ENCODE data around the gene SUGCT.

SUGCT gene

DNA sequence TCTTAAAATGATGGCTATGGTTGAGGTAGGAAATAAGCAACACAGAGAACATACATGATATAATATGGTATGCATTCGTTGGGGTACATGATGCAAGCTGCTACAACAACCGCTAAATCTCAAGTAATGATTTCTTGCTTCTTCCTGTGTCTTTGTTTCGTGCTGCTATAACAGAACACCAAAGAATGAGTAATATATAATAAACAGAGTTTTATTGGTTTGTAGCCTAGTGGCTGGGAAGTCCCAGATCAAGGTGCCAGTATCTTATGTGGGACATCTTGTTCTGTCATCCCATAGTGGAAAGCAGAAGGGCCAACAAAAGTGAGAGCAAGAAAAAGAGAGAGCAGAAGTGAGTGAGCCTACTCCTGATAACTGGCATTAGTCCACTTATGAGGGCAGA lies 689.7 kb downstream of the SUGCT start:
- Histone ChIP-seq H3K9ac (ENCODE audit: low read length) (no peak overlapping the region), H3K4me3 (ENCODE audit: low read length) (no peak overlapping the region), H3K27me3 (replicated peaks; ENCODE audit: insufficient read depth, low read length) (no peaks in the 10 kb centered on the region), H3K4me2 (ENCODE audit: low read depth, low read length) (no peak overlapping the region), H3K79me2 (ENCODE audit: low read length) (no peaks in the 10 kb centered on the region), H3K27ac (ENCODE audit: low read length) (no peak overlapping the region), H2AFZ (ENCODE audit: low read length) (no peak overlapping the region), H3F3A (ENCODE audit: insufficient read depth, low read length) (no peaks in the 10 kb centered on the region), H3K4me1 (ENCODE audit: low read length) (no peaks in the 10 kb centered on the region), H3K36me3 (replicated peaks; ENCODE audit: insufficient read depth, low read length) (no peaks in the 10 kb centered on the region), H3K9me3 (replicated peaks; ENCODE audit: insufficient read depth, low read length) (no peaks in the 10 kb centered on the region), H3K9me2 (replicated peaks; ENCODE audit: insufficient read depth, low read length) (no peaks in the 10 kb centered on the region), H4K20me1 (ENCODE audit: insufficient read depth, low read length) (no peaks in the 10 kb centered on the region)
- DNase-seq: no peak
- TF ChIP-seq EZH2phosphoT487 (IDR thresholded peaks at IDR 0.05; ENCODE audit: low read length): no peak
- TF ChIP-seq, protein P1, sequence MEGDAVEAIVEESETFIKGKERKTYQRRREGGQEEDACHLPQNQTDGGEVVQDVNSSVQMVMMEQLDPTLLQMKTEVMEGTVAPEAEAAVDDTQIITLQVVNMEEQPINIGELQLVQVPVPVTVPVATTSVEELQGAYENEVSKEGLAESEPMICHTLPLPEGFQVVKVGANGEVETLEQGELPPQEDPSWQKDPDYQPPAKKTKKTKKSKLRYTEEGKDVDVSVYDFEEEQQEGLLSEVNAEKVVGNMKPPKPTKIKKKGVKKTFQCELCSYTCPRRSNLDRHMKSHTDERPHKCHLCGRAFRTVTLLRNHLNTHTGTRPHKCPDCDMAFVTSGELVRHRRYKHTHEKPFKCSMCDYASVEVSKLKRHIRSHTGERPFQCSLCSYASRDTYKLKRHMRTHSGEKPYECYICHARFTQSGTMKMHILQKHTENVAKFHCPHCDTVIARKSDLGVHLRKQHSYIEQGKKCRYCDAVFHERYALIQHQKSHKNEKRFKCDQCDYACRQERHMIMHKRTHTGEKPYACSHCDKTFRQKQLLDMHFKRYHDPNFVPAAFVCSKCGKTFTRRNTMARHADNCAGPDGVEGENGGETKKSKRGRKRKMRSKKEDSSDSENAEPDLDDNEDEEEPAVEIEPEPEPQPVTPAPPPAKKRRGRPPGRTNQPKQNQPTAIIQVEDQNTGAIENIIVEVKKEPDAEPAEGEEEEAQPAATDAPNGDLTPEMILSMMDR (IDR thresholded peaks at IDR 0.05; ENCODE audit: low read length): no peak
- no peak for TF ChIP-seq EZH2 (optimal IDR thresholded peaks at IDR 0.05; ENCODE audit: low read depth, low read length)

DNA sequence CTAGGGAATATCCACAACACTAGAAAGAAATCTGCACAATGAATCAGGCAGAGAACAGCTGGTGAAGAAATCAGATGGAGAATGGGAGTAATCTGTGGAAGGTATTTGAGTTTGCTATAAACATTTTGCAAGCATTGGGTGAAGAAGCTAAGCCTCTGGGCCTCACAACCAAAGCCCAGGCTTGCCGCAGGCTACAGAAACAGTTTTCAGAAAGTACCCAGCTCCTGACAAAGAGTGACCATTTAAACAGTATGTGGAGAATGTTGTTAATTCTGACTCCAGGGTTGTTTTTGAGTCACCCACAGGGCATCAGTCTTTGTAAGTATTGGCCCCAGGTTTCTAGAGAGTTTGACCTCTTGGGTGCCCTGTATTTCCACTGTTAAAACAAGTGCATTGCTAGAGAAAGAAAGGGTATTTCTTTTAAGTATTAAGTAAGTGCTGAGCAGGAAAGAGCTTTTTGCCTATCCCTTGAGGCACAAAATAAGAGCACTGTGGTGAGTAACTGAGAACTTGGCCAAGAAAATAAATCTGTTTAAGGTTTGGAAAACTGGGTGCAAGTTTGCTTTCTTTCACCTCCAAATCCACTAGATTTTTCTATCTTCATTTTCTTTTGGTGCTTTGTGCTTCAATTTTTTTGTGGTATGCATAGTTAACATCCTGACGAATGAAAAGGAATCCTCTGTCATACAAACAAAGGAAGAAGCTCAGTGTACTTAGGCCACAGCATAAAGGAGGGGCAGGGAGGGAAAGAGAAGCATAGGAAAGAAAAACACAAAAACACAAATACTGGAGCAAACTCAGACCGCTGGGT lies 691.8 kb downstream of the SUGCT start:
- H4K20me1 ChIP-seq (ENCODE audit: insufficient read depth, low read length): no peaks in the 10 kb centered on the region
- H3K36me3 ChIP-seq (replicated peaks; ENCODE audit: insufficient read depth, low read length): no peaks in the 10 kb centered on the region
- H3K79me2 ChIP-seq (ENCODE audit: low read length): no peaks in the 10 kb centered on the region
- H2AFZ ChIP-seq (ENCODE audit: low read length): no peak overlapping the region
- TF ChIP-seq EZH2phosphoT487 (IDR thresholded peaks at IDR 0.05; ENCODE audit: low read length) (no peak), EZH2 (optimal IDR thresholded peaks at IDR 0.05; ENCODE audit: low read depth, low read length) (no peak)
- TF ChIP-seq, protein P1 (IDR thresholded peaks at IDR 0.05; ENCODE audit: low read length): no peak
- no peak overlapping the region for H3K27ac ChIP-seq (ENCODE audit: low read length)
- no peaks in the 10 kb centered on the region for H3K9me3 ChIP-seq (replicated peaks; ENCODE audit: insufficient read depth, low read length)
- H3K9me2 ChIP-seq (replicated peaks; ENCODE audit: insufficient read depth, low read length): no peaks in the 10 kb centered on the region
- no peak for DNase-seq
- H3K4me2 ChIP-seq (ENCODE audit: low read depth, low read length): no peak overlapping the region
- no peaks in the 10 kb centered on the region for H3K27me3 ChIP-seq (replicated peaks; ENCODE audit: insufficient read depth, low read length)
- H3K9ac ChIP-seq (ENCODE audit: low read length): no peak overlapping the region
- no peaks in the 10 kb centered on the region for H3K4me1 ChIP-seq (ENCODE audit: low read length)
- H3F3A ChIP-seq (ENCODE audit: insufficient read depth, low read length): no peaks in the 10 kb centered on the region
- H3K4me3 ChIP-seq (ENCODE audit: low read length): no peak overlapping the region

DNA sequence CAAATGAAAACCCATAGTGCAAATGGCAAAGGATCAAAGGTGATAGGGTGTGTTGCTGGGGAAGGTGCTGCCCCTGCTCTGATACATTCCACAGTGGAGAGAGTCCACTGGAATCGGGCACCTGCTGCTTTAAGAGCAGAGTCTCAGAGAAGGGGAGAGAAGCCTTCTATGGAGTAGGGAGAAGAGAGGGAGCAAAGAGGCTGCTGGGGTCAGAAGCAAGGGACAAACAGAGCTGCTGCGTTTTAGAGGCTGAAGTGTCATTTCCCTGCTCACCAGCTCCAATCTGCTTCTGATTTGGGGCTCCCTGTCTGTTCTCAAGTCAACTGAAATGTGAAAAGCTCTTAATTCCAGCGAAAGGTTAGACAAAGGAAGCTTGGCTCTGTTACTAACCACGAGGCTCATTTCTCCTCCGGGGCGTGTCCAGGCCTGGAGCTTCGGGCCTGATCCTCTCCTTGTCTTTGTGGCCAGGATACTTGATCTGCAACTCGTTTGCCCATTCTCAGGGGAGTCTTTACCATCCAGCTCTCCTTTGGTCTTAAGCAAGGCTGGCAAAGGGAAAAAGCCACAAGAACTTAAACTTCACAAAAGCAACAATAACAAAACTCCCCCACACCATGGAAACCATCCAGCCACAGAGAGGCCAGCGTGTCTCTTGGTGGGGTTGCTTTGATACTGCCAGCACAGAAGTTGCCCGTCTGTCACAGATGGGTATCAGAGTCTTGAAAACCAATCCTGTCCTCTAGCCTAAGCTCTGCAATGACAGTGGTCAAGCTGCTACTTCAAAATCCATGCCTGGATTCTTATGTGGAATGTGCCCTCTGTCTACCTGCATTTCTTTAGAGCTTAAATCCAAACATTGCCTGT lies 692.6 kb downstream of the SUGCT start:
- TF ChIP-seq, protein P1 (IDR thresholded peaks at IDR 0.05; ENCODE audit: low read length): no peak
- TF ChIP-seq EZH2phosphoT487 (IDR thresholded peaks at IDR 0.05; ENCODE audit: low read length): no peak
- no peak for TF ChIP-seq EZH2 (optimal IDR thresholded peaks at IDR 0.05; ENCODE audit: low read depth, low read length)
- Histone ChIP-seq H3K4me1 (ENCODE audit: low read length) (no peaks in the 10 kb centered on the region), H3K4me2 (ENCODE audit: low read depth, low read length) (no peak overlapping the region), H3K36me3 (replicated peaks; ENCODE audit: insufficient read depth, low read length) (no peaks in the 10 kb centered on the region), H2AFZ (ENCODE audit: low read length) (no peak overlapping the region), H3K27ac (ENCODE audit: low read length) (no peak overlapping the region), H4K20me1 (ENCODE audit: insufficient read depth, low read length) (no peaks in the 10 kb centered on the region), H3F3A (ENCODE audit: insufficient read depth, low read length) (no peaks in the 10 kb centered on the region), H3K27me3 (replicated peaks; ENCODE audit: insufficient read depth, low read length) (no peaks in the 10 kb centered on the region), H3K9me2 (replicated peaks; ENCODE audit: insufficient read depth, low read length) (no peaks in the 10 kb centered on the region), H3K9ac (ENCODE audit: low read length) (no peak overlapping the region), H3K4me3 (ENCODE audit: low read length) (no peak overlapping the region), H3K9me3 (replicated peaks; ENCODE audit: insufficient read depth, low read length) (no peaks in the 10 kb centered on the region), H3K79me2 (ENCODE audit: low read length) (no peaks in the 10 kb centered on the region)
- DNase-seq: no peak
